Ectodermal cell (in vitro differentiated cells): ENCODE measurements around the gene ASIC2.

Experiments used
- H3K27ac ChIP-seq: 2 replicates; pipeline ENCODE4 v1.7.0; 2013; ENCODE audit warnings: mild to moderate bottlenecking, low read depth, low read length; ENCODE audit not compliant: insufficient read depth, poor library complexity, severe bottlenecking
- H3K27me3 ChIP-seq: 2 replicates; pipeline ENCODE4 v1.7.0; 2013; ENCODE audit warnings: mild to moderate bottlenecking, low read length; ENCODE audit not compliant: insufficient read depth, control insufficient read depth, poor library complexity, severe bottlenecking
- H3K36me3 ChIP-seq: one replicate; pipeline ENCODE4 v1.7.0; 2013; ENCODE audit warnings: low read length; ENCODE audit not compliant: control insufficient read depth, insufficient read depth
- H3K4me1 ChIP-seq: one replicate; pipeline ENCODE4 v1.7.0; 2013; ENCODE audit warnings: low read length; ENCODE audit not compliant: control insufficient read depth, insufficient read depth
- H3K4me3 ChIP-seq: 2 replicates; pipeline ENCODE4 v1.7.0; 2013; ENCODE audit warnings: low read depth, low read length, control low read depth; ENCODE audit not compliant: insufficient read depth
- H3K9me3 ChIP-seq: 2 replicates; pipeline ENCODE4 v1.7.0; 2013; ENCODE audit warnings: mild to moderate bottlenecking, low read length, moderate library complexity; ENCODE audit not compliant: control insufficient read depth
- WGBS, 2 experiments: methylation state at CpG; one replicate each; pipeline ENCODE4 v1.1.7; 2013; ENCODE audit warnings: missing lambda C conversion rate in 2 of 2; 5-methylcytosine and 5-hydroxymethylcytosine counted together

Gene ASIC2

GRCh38 chr17:33269337-33270060 is 23.6 kb downstream of the ASIC2 start:
- H3K36me3 ChIP-seq = no peaks in the 10 kb centered on the region
- 92% methylated on average over 2 of the region's 2 CpGs for WGBS, 2 experiments

GRCh38 chr17:33267851-33268548 is 25.1 kb downstream of the ASIC2 start:
- no peak overlapping the region for H3K4me3 ChIP-seq
- no peak overlapping the region for H3K27ac ChIP-seq
- WGBS, 2 experiments = 94 to 95% methylated on average over 5 of the region's 5 CpGs

More at GRCh38 chr17:33269337-33270060, 23.6 kb downstream of the ASIC2 start:
- Histone ChIP-seq H3K4me1 (no peaks in the 10 kb centered on the region), H3K9me3 (no peaks in the 10 kb centered on the region), H3K4me3 (no peak overlapping the region), H3K27me3 (no peaks in the 10 kb centered on the region), H3K27ac (no peak overlapping the region)

GRCh38 chr17:33267271-33267790 is 25.8 kb downstream of the ASIC2 start:
- H3K27ac ChIP-seq = no peak overlapping the region
- H3K4me1 ChIP-seq = no peaks in the 10 kb centered on the region
- H3K27me3 ChIP-seq = no peaks in the 10 kb centered on the region
- H3K36me3 ChIP-seq = no peaks in the 10 kb centered on the region
- H3K4me3 ChIP-seq = no peak overlapping the region
- 91 to 96% methylated on average over 6 of the region's 6 CpGs for WGBS, 2 experiments
- H3K9me3 ChIP-seq = no peaks in the 10 kb centered on the region

More at GRCh38 chr17:33267851-33268548, 25.1 kb downstream of the ASIC2 start:
- Histone ChIP-seq H3K4me1 (no peaks in the 10 kb centered on the region), H3K27me3 (no peaks in the 10 kb centered on the region), H3K36me3 (no peaks in the 10 kb centered on the region), H3K9me3 (no peaks in the 10 kb centered on the region)

GRCh38 chr17:33266611-33267010 is 26.5 kb downstream of the ASIC2 start:
- H3K4me3 ChIP-seq = no peak overlapping the region
- H3K4me1 ChIP-seq = no peaks in the 10 kb centered on the region
- H3K27ac ChIP-seq = no peak overlapping the region
- no peaks in the 10 kb centered on the region for H3K36me3 ChIP-seq
- H3K27me3 ChIP-seq = no peaks in the 10 kb centered on the region
- H3K9me3 ChIP-seq = no peaks in the 10 kb centered on the region
- 94 to 96% methylated on average over 10 of the region's 10 CpGs for WGBS, 2 experiments

GRCh38 chr17:33266116-33266515 is 27.0 kb downstream of the ASIC2 start:
- no peaks in the 10 kb centered on the region for H3K4me1 ChIP-seq
- H3K27me3 ChIP-seq = no peaks in the 10 kb centered on the region
- H3K9me3 ChIP-seq = no peaks in the 10 kb centered on the region
- 56 to 63% methylated on average over 1 of the region's 1 CpG for WGBS, 2 experiments
- H3K36me3 ChIP-seq = no peaks in the 10 kb centered on the region
- no peak overlapping the region for H3K4me3 ChIP-seq
- no peak overlapping the region for H3K27ac ChIP-seq

GRCh38 chr17:33263396-33263795 is 29.7 kb downstream of the ASIC2 start:
- 83 to 93% methylated on average over 4 of the region's 4 CpGs for WGBS, 2 experiments
- Histone ChIP-seq H3K36me3 (no peaks in the 10 kb centered on the region), H3K4me3 (no peak overlapping the region), H3K9me3 (no peaks in the 10 kb centered on the region), H3K27ac (no peak overlapping the region), H3K4me1 (no peaks in the 10 kb centered on the region), H3K27me3 (no peaks in the 10 kb centered on the region)

- no peak overlapping the region for H3K4me3 ChIP-seq
- 80 to 89% methylated on average over 5 to 6 of the region's 6 CpGs for WGBS, 2 experiments
- no peaks in the 10 kb centered on the region for H3K27me3 ChIP-seq
- H3K27ac ChIP-seq = no peak overlapping the region
- no peaks in the 10 kb centered on the region for H3K9me3 ChIP-seq
- no peaks in the 10 kb centered on the region for H3K36me3 ChIP-seq
- H3K4me1 ChIP-seq = no peaks in the 10 kb centered on the region
These were observed 30.6 kb downstream of the ASIC2 start for GRCh38 chr17:33262266-33263123.

- WGBS, 2 experiments = 92% methylated on average over 10 of the region's 10 CpGs
- H3K9me3 ChIP-seq = no peaks in the 10 kb centered on the region
- no peak overlapping the region for H3K4me3 ChIP-seq
- no peak overlapping the region for H3K27ac ChIP-seq
- H3K4me1 ChIP-seq = no peaks in the 10 kb centered on the region
- H3K36me3 ChIP-seq = no peaks in the 10 kb centered on the region
- H3K27me3 ChIP-seq = no peaks in the 10 kb centered on the region
These were observed 31.3 kb downstream of the ASIC2 start for GRCh38 chr17:33261820-33262219.

- Histone ChIP-seq H3K4me3 (no peak overlapping the region), H3K4me1 (no peaks in the 10 kb centered on the region), H3K27ac (no peak overlapping the region), H3K27me3 (no peaks in the 10 kb centered on the region), H3K9me3 (no peaks in the 10 kb centered on the region), H3K36me3 (no peaks in the 10 kb centered on the region)
- 63 to 64% methylated on average over 10 of the region's 10 CpGs for WGBS, 2 experiments
These were observed 32.5 kb downstream of the ASIC2 start for GRCh38 chr17:33260638-33261037.

GRCh38 chr17:33258296-33258695 is 34.8 kb downstream of the ASIC2 start:
- no peak overlapping the region for H3K27ac ChIP-seq
- H3K27me3 ChIP-seq = no peaks in the 10 kb centered on the region
- H3K4me3 ChIP-seq = no peak overlapping the region
- H3K36me3 ChIP-seq = no peaks in the 10 kb centered on the region
- 91% methylated on average over 3 of the region's 3 CpGs for WGBS, 2 experiments
- H3K4me1 ChIP-seq = no peaks in the 10 kb centered on the region
- no peaks in the 10 kb centered on the region for H3K9me3 ChIP-seq
